Nephron progenitor cell (in vitro differentiated cells): ENCODE measurements around the gene BCL2L1.

ENCODE experiments used
- DNase-seq: peaks from one replicate; pipeline ENCODE4 v3.0.0; 2021
- H3K27ac Mint-ChIP-seq: 2 replicates; pipeline ENCODE4 v1.8.0; 2021; ENCODE audit warnings: mild to moderate bottlenecking, moderate library complexity, mixed read lengths
- H3K27me3 Mint-ChIP-seq: 2 replicates; pipeline ENCODE4 v1.8.0; 2021; ENCODE audit warnings: mild to moderate bottlenecking, low read depth, mixed read lengths; ENCODE audit not compliant: poor library complexity
- H3K36me3 Mint-ChIP-seq: 2 replicates; pipeline ENCODE4 v1.8.0; 2021; ENCODE audit warnings: low read depth, mixed read lengths
- H3K4me1 Mint-ChIP-seq: 2 replicates; pipeline ENCODE4 v1.8.0; 2021; ENCODE audit warnings: mixed read lengths
- H3K4me3 Mint-ChIP-seq: 2 replicates; pipeline ENCODE4 v1.8.0; 2021; ENCODE audit warnings: mild to moderate bottlenecking, moderate library complexity, mixed read lengths
- H3K9me3 Mint-ChIP-seq: 2 replicates; pipeline ENCODE4 v1.8.0; 2021; ENCODE audit warnings: mild to moderate bottlenecking, moderate library complexity, mixed read lengths
- TF ChIP-seq, protein P1 (sequence below): fragments of 200-600 bp; sonication (generic); IDR thresholded peaks from 2 replicates; pipeline ENCODE4 v1.5.0; 2021; ENCODE audit warnings: antibody characterized with exemption

The BCL2L1 gene

DNA sequence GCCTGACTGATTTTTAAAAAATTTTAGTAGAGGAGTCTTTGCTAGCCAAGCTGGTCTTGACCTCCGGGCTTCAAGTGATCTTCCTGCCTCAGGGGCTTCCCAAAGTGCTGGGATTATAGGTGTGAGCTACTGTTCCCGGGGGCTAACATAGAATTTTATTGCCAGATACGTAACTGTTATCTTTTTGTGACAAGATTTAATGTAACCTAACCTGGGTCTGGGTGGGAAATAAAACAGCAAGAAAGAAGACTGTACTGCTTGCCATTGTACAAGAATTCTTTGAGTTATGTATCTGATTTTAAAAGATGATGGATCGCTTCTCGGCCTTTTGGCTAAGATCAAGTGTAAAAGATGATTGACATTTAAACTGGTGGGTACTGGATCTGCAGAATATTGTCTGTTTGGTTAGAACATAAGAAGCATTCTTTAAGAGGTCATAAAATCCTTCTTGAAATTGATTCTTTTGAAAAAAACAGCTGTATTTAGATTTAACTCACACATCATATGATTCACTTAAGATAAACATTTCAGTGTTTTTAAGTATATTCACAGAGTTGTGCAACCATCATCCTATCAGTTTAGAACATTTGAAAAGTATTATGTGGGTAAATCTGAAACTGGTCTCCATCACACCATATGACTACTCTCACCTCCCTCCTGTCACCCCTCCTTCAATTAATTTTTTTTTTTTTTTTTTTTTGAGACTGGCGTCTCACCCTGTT lies 38.0 kb upstream of the BCL2L1 start:
- peaks cover 12% of the 10 kb centered on the region for H3K9me3 Mint-ChIP-seq
- peaks cover 81% of the 10 kb centered on the region for H3K36me3 Mint-ChIP-seq
- no peak for DNase-seq
- H3K4me1 Mint-ChIP-seq, result peaks cover 10% of the 10 kb centered on the region
- H3K27ac Mint-ChIP-seq, result peak overlapping the region; percentile 62
- no peaks in the 10 kb centered on the region for H3K27me3 Mint-ChIP-seq
- no peak overlapping the region for H3K4me3 Mint-ChIP-seq
- TF ChIP-seq, protein P1, sequence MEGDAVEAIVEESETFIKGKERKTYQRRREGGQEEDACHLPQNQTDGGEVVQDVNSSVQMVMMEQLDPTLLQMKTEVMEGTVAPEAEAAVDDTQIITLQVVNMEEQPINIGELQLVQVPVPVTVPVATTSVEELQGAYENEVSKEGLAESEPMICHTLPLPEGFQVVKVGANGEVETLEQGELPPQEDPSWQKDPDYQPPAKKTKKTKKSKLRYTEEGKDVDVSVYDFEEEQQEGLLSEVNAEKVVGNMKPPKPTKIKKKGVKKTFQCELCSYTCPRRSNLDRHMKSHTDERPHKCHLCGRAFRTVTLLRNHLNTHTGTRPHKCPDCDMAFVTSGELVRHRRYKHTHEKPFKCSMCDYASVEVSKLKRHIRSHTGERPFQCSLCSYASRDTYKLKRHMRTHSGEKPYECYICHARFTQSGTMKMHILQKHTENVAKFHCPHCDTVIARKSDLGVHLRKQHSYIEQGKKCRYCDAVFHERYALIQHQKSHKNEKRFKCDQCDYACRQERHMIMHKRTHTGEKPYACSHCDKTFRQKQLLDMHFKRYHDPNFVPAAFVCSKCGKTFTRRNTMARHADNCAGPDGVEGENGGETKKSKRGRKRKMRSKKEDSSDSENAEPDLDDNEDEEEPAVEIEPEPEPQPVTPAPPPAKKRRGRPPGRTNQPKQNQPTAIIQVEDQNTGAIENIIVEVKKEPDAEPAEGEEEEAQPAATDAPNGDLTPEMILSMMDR, result no peak

DNA sequence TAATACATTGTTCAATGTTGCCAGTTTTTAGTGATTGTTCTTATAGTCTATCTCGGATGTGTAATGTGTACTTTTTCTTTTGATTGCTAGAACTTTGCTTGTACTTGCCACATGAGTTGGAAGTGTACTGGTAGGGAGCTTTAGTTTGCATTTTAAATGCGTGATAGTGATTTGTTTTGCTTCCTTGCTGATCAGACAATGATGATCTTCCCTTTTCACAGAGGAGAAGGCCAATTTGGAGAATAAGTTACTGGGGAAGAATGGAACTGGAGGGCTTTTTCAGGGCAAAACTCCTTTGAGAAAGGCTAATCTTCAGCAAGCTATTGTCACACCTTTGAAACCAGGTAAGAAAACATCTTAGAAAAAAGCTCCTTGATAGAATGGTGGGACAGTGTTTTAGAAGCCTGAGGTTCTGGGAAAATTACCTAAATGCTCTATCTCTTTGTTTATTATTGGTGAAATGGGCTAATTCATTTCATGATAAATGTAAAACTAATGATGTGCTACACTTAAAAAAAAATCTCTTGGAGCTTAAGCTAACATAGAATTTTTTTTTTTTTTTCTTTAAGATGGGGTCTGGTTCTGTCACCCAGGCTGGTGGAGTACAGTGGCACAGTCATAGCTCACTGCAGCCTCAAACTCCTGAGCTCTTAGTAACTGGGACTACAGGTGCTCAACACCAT lies 37.3 kb upstream of the BCL2L1 start:
- peaks cover 10% of the 10 kb centered on the region for H3K4me1 Mint-ChIP-seq
- no peaks in the 10 kb centered on the region for H3K27me3 Mint-ChIP-seq
- peaks cover 12% of the 10 kb centered on the region for H3K9me3 Mint-ChIP-seq
- H3K36me3 Mint-ChIP-seq, result peaks cover 73% of the 10 kb centered on the region
- peak overlapping the region; percentile 4 for H3K27ac Mint-ChIP-seq
- H3K4me3 Mint-ChIP-seq, result no peak overlapping the region
- DNase-seq, result no peak
- TF ChIP-seq, protein P1, result no peak

DNA sequence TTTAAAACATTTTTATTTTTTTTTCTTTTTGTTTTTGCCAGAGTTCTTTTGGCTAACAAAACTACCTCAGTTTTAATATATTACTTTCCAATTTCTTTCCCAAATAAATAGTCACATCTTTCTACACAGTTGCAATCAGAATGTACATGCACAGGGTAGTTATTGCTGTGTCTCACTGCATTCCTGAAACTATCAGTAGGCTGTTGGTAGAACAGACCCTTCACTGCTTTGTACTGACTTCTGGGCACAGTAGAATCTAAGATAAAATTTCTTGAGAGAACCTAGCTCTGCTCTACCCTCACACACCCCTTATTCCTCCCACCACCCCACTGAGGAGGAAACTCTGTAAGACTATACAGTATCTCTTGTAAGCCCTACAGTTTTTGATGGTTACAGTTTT lies 36.3 kb upstream of the BCL2L1 start:
- DNase-seq, result no peak
- Mint-ChIP-seq H3K4me3 (no peak overlapping the region), H3K36me3 (peaks cover 71% of the 10 kb centered on the region), H3K4me1 (peaks cover 10% of the 10 kb centered on the region), H3K27me3 (no peaks in the 10 kb centered on the region), H3K9me3 (peaks cover 12% of the 10 kb centered on the region), H3K27ac (peak overlapping the region; percentile 62)
- TF ChIP-seq, protein P1, result no peak

DNA sequence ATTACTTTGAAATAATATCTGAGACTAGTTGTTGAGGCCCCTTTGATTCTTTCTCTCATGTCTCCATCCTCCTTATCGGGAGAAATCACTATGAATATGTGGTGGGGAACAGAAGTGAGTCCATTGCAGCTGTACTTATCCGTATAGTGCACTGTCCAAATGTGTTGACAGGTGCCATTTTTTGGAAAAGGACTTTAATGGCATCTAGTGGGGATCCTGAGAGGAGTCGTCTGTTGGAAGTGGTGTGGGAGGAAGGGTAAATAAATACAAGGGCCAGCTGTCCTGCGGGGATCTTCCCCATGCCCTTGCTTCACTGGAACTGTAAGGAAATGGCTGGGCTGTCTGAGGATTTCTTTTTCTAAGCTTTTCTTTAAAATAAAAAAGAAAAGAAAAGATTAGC lies 35.9 kb upstream of the BCL2L1 start:
- no peaks in the 10 kb centered on the region for H3K27me3 Mint-ChIP-seq
- H3K36me3 Mint-ChIP-seq, result peaks cover 73% of the 10 kb centered on the region
- H3K27ac Mint-ChIP-seq, result peak overlapping the region; percentile 62

DNA sequence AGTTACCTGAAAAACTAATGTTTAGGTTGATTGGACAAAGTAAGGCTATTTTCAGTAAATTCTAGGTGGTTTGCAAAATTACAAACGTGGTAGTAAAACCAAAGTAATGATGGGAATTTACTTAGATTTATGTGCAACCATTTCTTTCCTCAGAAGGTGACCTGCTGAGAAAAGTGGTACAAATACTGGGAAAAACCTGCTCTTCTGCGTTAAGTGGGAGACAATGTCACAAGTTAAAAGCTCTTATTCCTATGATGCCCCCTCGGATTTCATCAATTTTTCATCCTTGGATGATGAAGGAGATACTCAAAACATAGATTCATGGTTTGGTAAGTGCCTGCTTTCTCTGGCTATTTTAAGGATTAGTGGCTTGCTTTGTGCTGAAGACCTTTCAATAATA lies 34.6 kb upstream of the BCL2L1 start:
- peaks cover 73% of the 10 kb centered on the region for H3K36me3 Mint-ChIP-seq
- TF ChIP-seq, protein P1, result no peak
- no peak for DNase-seq
- peaks cover 10% of the 10 kb centered on the region for H3K4me1 Mint-ChIP-seq
- H3K27me3 Mint-ChIP-seq, result no peaks in the 10 kb centered on the region
- peaks cover 4% of the 10 kb centered on the region for H3K9me3 Mint-ChIP-seq
- no peak overlapping the region for H3K27ac Mint-ChIP-seq
- H3K4me3 Mint-ChIP-seq, result no peak overlapping the region

More for the DNA sequence above, 35.9 kb upstream of the BCL2L1 start:
- DNase-seq, result no peak
- Mint-ChIP-seq H3K4me3 (no peak overlapping the region), H3K4me1 (peaks cover 10% of the 10 kb centered on the region), H3K9me3 (peaks cover 12% of the 10 kb centered on the region)
- TF ChIP-seq, protein P1, result no peak

DNA sequence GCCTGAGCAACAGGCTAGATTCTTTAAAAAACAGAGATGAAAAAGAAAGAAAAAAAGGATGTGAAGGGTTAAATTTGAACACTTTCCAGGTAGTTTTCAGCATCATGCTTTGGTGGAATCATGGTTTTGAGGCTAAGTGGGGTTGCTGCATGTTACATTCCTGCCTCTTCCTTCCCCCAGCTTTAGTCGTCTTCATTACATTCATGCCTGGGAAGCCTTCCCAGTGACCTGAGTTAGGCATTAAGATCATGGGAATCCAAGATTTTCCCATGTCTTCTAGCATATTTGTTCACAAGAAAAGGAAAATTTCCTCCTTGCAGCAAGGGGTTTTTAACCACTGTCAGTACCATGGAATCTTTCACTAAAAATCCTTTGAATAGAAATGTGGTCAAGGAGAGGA lies 28.5 kb upstream of the BCL2L1 start:
- H3K36me3 Mint-ChIP-seq, result peaks cover 56% of the 10 kb centered on the region
- no peak overlapping the region for H3K27ac Mint-ChIP-seq
- H3K27me3 Mint-ChIP-seq, result no peaks in the 10 kb centered on the region
- H3K4me3 Mint-ChIP-seq, result no peak overlapping the region
- TF ChIP-seq, protein P1, result no peak
- peaks cover 29% of the 10 kb centered on the region for H3K4me1 Mint-ChIP-seq
- H3K9me3 Mint-ChIP-seq, result no peaks in the 10 kb centered on the region
- no peak for DNase-seq
